Spleen (tissue), 11 donors: ENCODE results near the gene KIF5B. TPM values are rescaled to one million over a fixed set of nuclear protein-coding genes. Genes with fewer than 3 reads are reported as not detected.
A peak's percentile ranks its signal among the peaks of the same experiment; 100 is the strongest.

ENCODE experiments used
- DNase-seq: peaks from one replicate; pipeline ENCODE4 v3.0.0-alpha.2; 2020
- H3K27ac ChIP-seq, 8 donors: fragments of 200-600 bp; sonication (generic) in 7 of 8; 1 replicate in 4 of 8; 2 replicates in 4 of 8; pipeline versions ENCODE4 v1.5.0 to v1.8.0; 2016 to 2021; ENCODE audit warnings: inconsistent platforms in 4 of 8, mild to moderate bottlenecking in 4 of 8, moderate library complexity in 1 of 8
- H3K27me3 ChIP-seq, 7 donors: fragments of 200-600 bp; sonication (generic) in 6 of 7; replicated peaks in 1 of 7; 1 replicate in 4 of 7; 2 replicates in 3 of 7; pipeline versions ENCODE4 v1.5.0 to v1.8.0; 2016 to 2021; ENCODE audit warnings: inconsistent platforms in 3 of 7, mild to moderate bottlenecking in 1 of 7
- H3K36me3 ChIP-seq, 6 donors: fragments of 200-600 bp; sonication (generic) in 5 of 6; 1 replicate in 4 of 6; 2 replicates in 2 of 6; pipeline versions ENCODE4 v1.5.0 to v1.8.0; 2016 to 2021; ENCODE audit warnings: inconsistent platforms in 2 of 6
- H3K4me1 ChIP-seq, 6 donors: fragments of 200-600 bp; sonication (generic) in 5 of 6; 1 replicate in 3 of 6; 2 replicates in 3 of 6; pipeline versions ENCODE4 v1.5.0 to v1.8.0; 2016 to 2021; ENCODE audit warnings: inconsistent platforms in 3 of 6
- H3K4me3 ChIP-seq, 8 donors: fragments of 200-600 bp; sonication (generic) in 7 of 8; 1 replicate in 4 of 8; 2 replicates in 4 of 8; pipeline versions ENCODE4 v1.5.0 to v1.8.0; 2016 to 2021; ENCODE audit warnings: inconsistent platforms in 4 of 8, mild to moderate bottlenecking in 4 of 8, moderate library complexity in 2 of 8
- H3K9me3 ChIP-seq, 8 donors: fragments of 200-600 bp; sonication (generic) in 7 of 8; 1 replicate in 4 of 8; 2 replicates in 4 of 8; pipeline versions ENCODE4 v1.5.0 to v1.8.0; 2016 to 2021; ENCODE audit warnings: inconsistent platforms in 4 of 8
- POLR2A ChIP-seq, 3 donors: fragments of 450-650 bp; IDR thresholded peaks; one replicate each; pipeline ENCODE4 v1.5.1; 2017; ENCODE audit warnings: antibody characterized with exemption in 3 of 3, mild to moderate bottlenecking in 1 of 3
- POLR2AphosphoS5 ChIP-seq, 3 donors: sonication (generic); formaldehyde crosslinking; IDR thresholded peaks; one replicate each; pipeline ENCODE4 v1.5.1; 2017; ENCODE audit warnings: antibody characterized with exemption in 3 of 3
- WGBS, 5 donors: extraction: QIAGEN DNeasy Blood & Tissue Kit in 3 of 5; methylation state at CpG; one replicate each; pipeline versions ENCODE4 v1.1.5 to v1.1.7; 2013 to 2018; 5-methylcytosine and 5-hydroxymethylcytosine counted together
- intact Hi-C: fragments of 100-400 bp; cut with DNase I; formaldehyde crosslinking; loops from one replicate; pipeline ENCODE4 v1.15.0; 2023; ENCODE audit warnings: low total_unique reads
- polyA plus RNA-seq, 3 donors: library from polyadenylated mRNA; stranded (reverse); fragments of 200-250 nt; gene quantifications; one replicate each; pipeline ENCODE4 v1.2.1, GENCODE V29; 2013
- total RNA-seq, 7 donors: library from RNA; depleted of rRNA in 3 of 7; stranded (reverse); fragments of >200 nt in 3 of 7; fragmentation: NEBNext Ultra II Directional in 4 of 7; extraction: Animal tissue kit (Norgen Biotek cat#: 25700) in 4 of 7; gene quantifications; one replicate each; pipeline versions ENCODE4 v1.1.0 to v1.2.1, GENCODE V29; 2016 to 2021
- TF ChIP-seq, protein P1 (sequence below), 11 experiments: fragments of 200-600 bp in 7 of 11; fragments of 450-650 bp in 4 of 11; sonication (generic) in 4 of 11; IDR thresholded peaks in 8 of 11; conservative IDR thresholded peaks in 3 of 11; 1 replicate in 7 of 11; 2 replicates in 4 of 11; pipeline versions ENCODE4 v1.4.0 to v1.8.0; 2016 to 2021; ENCODE audit warnings: antibody characterized with exemption in 11 of 11, inconsistent platforms in 4 of 11, mild to moderate bottlenecking in 1 of 11
- donor health status: healthy with polysubstance abuse.
- donor health status: DM: no; HTN: no; CAD: no; lungs with moderate emphysema.
- donor health status: DM: no; HTN: no; CAD: no.
- donor health status: Bipolar disorder and iron deficiency.
- donor health status: healthy.
- donor health status: DM: no; HTN: no; CAD: no.
- donor health status: DM: yes; HTN: yes; CAD: no.

KIF5B gene
- total and polyA plus RNA-seq, 10 donors: 16.1 to 95.1 (median 71.2) TPM

- peak overlapping the region in 2 of 8 donors; percentile 3 to 14 for H3K27ac ChIP-seq
- H3K36me3 ChIP-seq: peaks cover 0 to 15% (median 11%) of the 10 kb centered on the region in 6 donors
- H3K4me3 ChIP-seq: peak overlapping the region in 1 of 8 donors; percentile 34
- intact Hi-C loops: no loop called here
- H3K4me1 ChIP-seq: peaks cover 41 to 88% (median 77%) of the 10 kb centered on the region in 6 donors
- H3K9me3 ChIP-seq: no peaks in the 10 kb centered on the region
- 39 to 58% (median 49%) methylated on average over 3 of the region's 3 CpGs for WGBS, 5 donors
- no peaks in the 10 kb centered on the region for H3K27me3 ChIP-seq
- TF ChIP-seq POLR2AphosphoS5 (IDR thresholded peaks at IDR 0.05): no peak
- TF ChIP-seq, protein P1, sequence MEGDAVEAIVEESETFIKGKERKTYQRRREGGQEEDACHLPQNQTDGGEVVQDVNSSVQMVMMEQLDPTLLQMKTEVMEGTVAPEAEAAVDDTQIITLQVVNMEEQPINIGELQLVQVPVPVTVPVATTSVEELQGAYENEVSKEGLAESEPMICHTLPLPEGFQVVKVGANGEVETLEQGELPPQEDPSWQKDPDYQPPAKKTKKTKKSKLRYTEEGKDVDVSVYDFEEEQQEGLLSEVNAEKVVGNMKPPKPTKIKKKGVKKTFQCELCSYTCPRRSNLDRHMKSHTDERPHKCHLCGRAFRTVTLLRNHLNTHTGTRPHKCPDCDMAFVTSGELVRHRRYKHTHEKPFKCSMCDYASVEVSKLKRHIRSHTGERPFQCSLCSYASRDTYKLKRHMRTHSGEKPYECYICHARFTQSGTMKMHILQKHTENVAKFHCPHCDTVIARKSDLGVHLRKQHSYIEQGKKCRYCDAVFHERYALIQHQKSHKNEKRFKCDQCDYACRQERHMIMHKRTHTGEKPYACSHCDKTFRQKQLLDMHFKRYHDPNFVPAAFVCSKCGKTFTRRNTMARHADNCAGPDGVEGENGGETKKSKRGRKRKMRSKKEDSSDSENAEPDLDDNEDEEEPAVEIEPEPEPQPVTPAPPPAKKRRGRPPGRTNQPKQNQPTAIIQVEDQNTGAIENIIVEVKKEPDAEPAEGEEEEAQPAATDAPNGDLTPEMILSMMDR (IDR thresholded peaks at IDR 0.05 in 8 of 11, conservative IDR thresholded peaks at IDR 0.05 in 3 of 11): no peak
- no peak for TF ChIP-seq POLR2A (IDR thresholded peaks at IDR 0.05)
- DNase-seq: no peak
These were observed 4.3 kb downstream of the KIF5B start for GRCh38 chr10:32051926-32052325.

DNA sequence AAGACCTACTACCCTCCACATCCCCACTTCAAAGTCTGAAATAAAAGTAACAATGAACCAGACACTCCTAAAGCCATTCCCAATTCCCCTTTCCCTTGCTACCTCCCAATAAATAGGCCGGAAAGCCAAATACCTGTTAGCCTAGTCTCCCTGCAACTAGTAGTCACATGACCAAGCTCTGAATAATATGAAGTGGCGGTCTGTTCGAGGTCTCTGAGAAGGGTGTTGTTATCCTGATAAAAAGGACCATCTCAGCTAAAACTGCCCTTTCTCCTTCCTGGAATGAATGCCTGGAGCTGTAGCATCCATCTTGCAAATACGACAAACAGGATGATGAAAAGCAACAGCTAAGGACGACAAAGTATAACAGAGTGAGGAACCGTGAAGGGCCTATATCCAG, 6.0 kb downstream of the KIF5B start:
- intact Hi-C loops: no loop called here
- TF ChIP-seq, protein P1 (IDR thresholded peaks at IDR 0.05 in 8 of 11, conservative IDR thresholded peaks at IDR 0.05 in 3 of 11): no peak
- TF ChIP-seq POLR2A (IDR thresholded peaks at IDR 0.05) (no peak), POLR2AphosphoS5 (IDR thresholded peaks at IDR 0.05) (no peak)
- WGBS, 5 donors: 57 to 75% (median 71%) methylated on average over 6 of the region's 6 CpGs
- Histone ChIP-seq H3K27me3 (no peaks in the 10 kb centered on the region), H3K9me3 (no peaks in the 10 kb centered on the region), H3K4me3 (no peak overlapping the region), H3K27ac (peak overlapping the region in 2 of 8 donors; percentile 9 to 47), H3K36me3 (peaks cover 0 to 33% (median 23%) of the 10 kb centered on the region in 6 donors), H3K4me1 (peaks cover 44 to 100% (median 80%) of the 10 kb centered on the region in 6 donors)
- DNase-seq: no peak

DNA sequence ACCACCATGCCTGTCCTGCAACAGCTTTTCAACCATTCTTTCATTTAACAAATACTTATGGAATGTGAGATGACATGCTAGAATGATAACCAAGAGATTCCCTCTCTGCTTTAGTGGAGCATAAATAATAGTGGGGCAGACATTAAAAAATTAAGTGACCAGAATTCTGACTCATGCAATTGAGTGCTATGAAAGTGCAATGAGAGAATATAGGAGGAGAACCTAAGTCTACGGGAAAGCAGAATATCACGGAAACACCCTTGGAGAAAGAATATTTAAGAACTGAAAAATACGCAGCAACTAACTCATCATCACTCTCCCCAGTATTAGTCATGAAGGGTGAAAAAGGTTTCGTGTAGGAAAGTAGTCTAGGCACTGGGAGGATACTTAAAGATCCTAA, 7.1 kb downstream of the KIF5B start:
- no peak for DNase-seq
- TF ChIP-seq, protein P1 (IDR thresholded peaks at IDR 0.05 in 8 of 11, conservative IDR thresholded peaks at IDR 0.05 in 3 of 11): no peak
- TF ChIP-seq POLR2A (IDR thresholded peaks at IDR 0.05): no peak
- no peak for TF ChIP-seq POLR2AphosphoS5 (IDR thresholded peaks at IDR 0.05)
- Histone ChIP-seq H3K36me3 (peaks cover 0 to 43% (median 33%) of the 10 kb centered on the region in 6 donors), H3K27me3 (no peaks in the 10 kb centered on the region), H3K27ac (no peak overlapping the region), H3K4me1 (peaks cover 47 to 100% (median 76%) of the 10 kb centered on the region in 6 donors), H3K9me3 (no peaks in the 10 kb centered on the region), H3K4me3 (no peak overlapping the region)
- WGBS, 5 donors: 60 to 73% (median 68%) methylated on average over 4 of the region's 4 CpGs
- intact Hi-C loops: no loop called here

- peaks cover 46 to 100% (median 76%) of the 10 kb centered on the region in 6 donors for H3K4me1 ChIP-seq
- no peaks in the 10 kb centered on the region for H3K9me3 ChIP-seq
- WGBS, 5 donors: 86 to 98% (median 93%) methylated on average over 1 of the region's 1 CpG
- H3K27me3 ChIP-seq: no peaks in the 10 kb centered on the region
- no peak overlapping the region for H3K27ac ChIP-seq
- no peak for DNase-seq
- no peak overlapping the region for H3K4me3 ChIP-seq
- H3K36me3 ChIP-seq: peaks cover 0 to 52% (median 36%) of the 10 kb centered on the region in 6 donors
- TF ChIP-seq, protein P1 (IDR thresholded peaks at IDR 0.05 in 8 of 11, conservative IDR thresholded peaks at IDR 0.05 in 3 of 11): no peak
- intact Hi-C loops: no loop called here
These were observed 7.9 kb downstream of the KIF5B start for GRCh38 chr10:32048282-32048681.
